Activated effector memory CD4-positive, alpha-beta T cell treated with Interleukin-2 at 50 U/mL for 16 hours (primary cell): Measurements from ENCODE around the gene ELOVL3.
"Not testable (repeated sequence)": the region's sequence is repeated elsewhere in the genome, so short reads cannot be mapped to it uniquely, and the experiment has no call there.

ENCODE experiments used
- DNase-seq: peaks from one replicate; pipeline ENCODE4 v3.0.0-alpha.2; 2020

Gene ELOVL3, protein sequence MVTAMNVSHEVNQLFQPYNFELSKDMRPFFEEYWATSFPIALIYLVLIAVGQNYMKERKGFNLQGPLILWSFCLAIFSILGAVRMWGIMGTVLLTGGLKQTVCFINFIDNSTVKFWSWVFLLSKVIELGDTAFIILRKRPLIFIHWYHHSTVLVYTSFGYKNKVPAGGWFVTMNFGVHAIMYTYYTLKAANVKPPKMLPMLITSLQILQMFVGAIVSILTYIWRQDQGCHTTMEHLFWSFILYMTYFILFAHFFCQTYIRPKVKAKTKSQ

DNA sequence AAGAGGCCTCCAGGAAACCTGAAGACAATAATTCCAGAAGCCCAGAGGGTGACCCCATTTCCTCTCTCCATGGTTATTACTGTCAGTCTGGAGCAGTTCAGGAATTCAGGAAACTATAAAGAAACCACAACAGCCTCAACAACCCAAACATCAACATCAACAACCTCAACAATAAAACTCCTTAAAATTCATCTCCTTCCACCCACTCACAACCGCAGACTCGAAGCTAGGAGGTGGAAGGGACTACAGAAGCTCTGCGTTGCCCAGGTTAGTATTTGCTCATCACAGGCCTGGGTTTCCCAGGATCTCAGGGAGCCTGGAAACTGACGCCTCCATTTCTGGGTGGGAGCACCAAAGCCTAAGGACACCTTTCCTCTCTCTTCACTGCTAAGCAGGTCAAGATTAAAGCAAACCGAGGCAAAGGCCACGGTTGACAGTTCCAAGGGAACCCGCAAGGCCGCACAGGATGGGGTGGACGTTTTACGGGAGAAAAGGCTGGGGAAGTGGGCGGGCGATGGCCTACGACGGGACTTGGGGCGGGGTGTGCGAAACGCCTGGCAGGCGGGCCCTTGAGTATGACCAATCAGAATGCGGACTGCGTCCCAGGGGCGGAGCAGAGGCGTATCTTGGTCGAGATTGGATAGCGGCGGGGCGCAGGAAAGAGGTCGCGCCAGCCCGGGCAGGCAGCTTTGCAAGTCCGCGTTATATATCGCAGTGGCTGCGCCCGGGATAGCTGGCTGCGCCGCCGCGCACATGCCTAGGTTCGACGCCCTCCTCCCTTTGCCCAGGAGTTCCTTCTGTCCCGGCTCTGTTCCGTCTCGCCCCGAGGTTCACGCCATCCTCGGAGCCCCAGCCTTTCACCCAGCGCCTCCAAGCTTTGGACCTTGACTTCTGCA lies at the start of gene ELOVL3:
ELOVL3 (plus strand) TSS at position 654 of the 896 bp plus-strand sequence. CDS start 250 bp downstream, outside the sequence.
- DNase-seq = peak; percentile 80

DNA sequence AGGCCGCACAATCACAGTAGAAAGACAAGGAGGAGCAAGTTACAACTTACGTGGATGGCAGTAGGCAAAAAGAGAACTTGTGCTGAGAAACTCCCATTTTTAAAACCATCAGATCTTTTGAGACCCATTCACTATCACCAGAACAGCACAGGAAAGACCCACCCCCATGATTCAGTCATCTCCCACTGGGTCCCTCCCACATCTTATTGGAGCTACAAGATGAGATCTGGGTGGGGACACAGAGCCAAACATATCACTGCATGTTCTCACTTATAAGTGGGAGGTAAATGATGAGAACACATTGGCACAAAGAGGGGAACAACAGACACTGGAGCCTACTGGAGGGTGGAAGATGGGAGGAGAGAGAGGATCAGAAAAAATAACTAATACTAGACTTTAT lies 41.5 kb upstream of the ELOVL3 start:
- no peak for DNase-seq

DNA sequence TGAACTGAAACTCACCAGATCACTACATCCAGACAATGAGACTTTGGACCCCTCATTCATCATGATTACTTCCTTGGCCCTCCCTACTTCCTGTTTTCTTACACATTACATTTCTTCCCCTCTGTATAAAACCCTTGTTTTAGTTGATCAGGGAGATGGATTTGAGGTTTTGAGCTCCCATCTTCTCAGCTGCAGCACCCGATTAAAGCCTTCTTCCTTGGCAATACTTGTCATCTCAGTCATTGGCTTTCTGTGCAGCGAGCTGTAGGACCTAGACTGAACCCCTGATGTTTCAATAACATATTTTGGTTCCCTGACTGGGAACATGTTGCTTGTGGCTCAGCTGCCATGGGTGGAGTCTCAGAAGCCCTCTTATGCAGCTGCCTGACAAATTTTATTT lies 40.8 kb upstream of the ELOVL3 start:
- DNase-seq = no peak

DNA sequence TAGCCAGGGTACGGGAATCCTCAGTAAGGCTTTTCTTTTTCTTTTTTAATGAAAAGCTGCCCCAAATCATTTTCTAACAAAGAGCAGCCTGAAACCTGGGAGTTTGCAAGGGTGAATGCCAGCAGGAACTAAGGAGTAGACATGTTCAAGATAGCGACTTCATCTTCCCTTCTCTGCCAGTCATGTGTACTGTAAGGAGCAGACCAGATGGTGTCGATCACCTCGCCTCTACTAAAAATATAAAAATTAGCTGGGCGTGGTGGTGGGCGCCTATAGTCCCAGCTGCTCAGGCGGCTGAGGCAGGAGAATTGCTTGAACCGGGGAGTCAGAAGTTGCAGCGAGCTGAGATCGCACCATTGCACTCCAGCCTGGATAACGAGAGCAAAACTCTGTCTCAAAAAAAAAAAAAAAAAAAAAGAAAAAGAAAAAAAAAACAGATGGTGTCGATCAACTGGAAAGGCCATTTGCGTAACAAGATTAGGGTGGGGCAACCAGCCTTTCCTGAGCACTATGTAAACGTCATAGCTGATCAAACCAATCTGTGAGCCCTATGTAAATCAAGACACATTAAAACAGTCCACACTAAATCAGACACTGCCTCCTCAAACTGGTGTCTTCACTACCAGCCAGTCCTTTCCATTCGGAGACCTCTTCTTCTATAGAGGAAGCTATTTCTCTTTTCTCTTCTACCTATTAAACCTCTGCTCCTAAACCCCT lies 40.1 kb upstream of the ELOVL3 start:
- DNase-seq = no peak

DNA sequence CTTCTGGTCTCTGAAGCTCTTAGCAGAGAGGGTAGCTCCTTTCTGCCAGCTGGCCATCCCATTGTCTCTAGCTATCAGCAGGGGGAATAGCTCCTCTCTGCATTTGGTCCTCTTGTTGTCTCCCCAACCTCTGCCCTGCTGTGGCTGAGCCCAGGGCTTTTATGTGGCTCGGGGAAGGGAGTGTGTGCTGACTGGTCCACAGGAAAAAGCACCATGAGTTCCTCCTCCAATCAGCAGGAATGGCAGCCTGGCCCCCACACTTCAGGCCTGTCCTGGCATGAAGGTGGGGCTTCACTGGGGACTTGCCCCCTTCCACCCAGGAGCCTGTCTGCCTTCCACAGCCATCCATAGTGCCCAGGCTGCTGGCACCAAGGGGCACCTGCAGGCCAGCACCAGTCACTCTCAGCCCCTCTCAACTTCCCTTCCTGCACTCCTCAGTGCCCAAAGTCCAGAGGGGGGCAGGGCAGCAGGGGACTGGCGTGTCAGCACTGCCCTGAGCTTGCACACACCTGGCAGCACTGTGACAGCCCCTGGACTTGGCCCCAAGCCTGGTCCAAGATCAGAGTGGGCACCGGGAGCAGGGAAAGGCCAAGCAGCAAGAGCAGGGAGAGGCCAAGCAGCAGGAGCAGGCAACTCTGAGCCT lies 37.7 kb upstream of the ELOVL3 start:
- DNase-seq = no peak

DNA sequence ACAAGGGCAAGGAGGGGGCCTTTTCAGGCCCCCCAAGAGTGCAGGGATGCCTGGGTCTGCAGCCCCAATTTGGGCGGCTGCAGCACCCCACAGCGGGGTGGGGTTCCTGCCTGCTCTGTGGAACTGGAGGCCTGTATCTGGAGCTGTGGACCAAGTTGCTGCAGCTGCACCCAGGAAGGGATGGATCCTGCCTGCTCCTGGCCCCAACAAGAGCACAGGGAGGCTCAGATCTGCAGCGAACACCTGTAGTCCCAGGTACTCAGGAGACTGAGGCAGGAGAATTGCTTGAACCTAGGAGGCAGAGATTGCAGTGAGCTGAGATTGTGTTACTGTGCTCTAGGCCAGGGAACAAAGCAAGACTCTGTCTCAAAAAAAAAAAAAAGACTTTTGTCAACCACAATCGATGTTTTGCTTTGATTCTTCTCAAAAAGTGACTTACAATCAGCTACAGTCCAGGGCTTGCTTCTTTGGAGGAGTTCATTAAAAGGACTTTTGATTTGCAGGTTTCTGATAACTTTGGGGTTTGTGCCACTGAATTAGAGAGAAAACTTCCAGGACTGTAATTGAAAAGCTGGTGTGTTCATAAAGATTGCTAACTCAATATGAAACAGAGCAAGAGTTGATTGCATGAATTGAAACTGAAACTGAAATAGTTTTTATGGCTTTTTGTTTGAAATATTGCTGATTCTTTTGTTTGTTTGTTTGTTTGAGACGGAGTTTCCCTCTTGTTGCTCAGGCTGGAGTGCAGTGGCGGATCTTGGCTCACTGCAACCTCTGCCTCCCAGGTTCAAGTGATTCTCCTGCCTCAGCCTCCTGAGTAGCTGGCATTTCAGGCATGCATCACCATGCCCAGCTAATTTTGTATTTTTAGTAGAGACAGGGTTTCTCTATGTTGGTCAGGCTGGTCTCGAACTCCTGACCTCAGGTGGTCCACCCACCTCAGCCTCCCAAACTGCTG lies 36.9 kb upstream of the ELOVL3 start:
- not testable (repeated sequence) for DNase-seq

DNA sequence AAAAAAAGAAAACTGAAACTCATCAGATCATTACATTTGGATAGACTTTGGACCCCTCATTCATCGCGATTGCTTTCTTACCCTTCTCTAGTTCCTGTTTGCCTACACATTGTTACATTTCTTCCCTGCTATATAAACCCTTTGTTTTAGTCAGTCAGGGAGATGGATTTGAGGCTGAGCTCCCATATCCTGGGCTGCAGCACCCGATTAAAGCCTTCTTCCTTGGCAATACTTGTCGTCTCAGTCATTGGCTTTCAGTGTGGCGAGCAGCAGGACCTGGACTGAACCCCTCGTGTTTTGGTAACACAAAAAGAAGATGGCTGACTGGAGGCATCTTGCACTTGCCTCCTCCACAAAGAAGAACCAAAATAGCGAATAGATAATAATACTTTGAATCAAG lies 34.1 kb upstream of the ELOVL3 start:
- no peak for DNase-seq

DNA sequence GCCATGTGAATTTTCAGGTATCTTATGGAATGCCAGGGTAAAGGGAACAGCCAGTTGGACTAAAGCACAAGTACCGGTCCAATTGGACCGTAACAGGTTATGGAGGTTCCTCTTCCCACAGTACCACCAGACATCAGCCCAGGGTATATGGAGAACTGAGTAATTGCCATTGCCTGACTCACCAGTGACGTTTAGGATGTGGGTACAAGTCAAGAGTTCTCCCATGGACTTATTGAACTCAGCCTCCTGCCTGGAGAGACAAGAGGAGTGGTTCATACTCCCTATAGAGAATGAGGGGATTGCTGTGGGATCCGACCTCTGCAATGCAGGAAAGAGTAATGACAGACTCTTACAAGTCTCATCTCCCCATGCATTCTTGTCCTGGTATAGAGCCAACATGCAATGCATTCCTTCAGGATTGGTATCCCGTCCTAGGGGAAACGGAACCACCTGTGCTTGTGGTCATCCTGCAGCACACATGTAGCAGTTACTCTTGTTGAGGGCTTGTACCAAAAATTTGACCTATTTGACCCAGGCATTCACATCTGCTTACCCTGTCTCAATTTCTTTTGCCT lies 30.7 kb upstream of the ELOVL3 start:
- DNase-seq = no peak

DNA sequence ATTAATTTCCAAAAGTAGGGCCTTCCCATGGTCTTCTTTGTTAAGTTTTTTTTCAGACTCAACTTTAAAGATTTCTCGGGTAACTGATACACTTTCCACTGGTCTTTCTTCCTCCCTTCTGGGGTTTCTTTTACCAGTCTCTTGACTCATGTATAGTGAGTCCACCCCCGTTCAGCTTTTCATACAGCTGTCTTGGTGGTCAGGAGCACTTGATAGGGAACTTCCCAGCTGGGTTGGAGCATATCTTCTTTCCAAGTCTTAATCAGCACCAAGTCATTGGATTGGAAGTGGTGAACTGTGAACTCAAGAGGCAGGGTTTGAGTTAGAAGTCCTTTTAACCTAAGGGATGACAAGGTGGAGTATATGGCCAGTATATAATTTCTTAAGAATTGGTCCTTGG lies 29.2 kb upstream of the ELOVL3 start:
- no peak for DNase-seq

DNA sequence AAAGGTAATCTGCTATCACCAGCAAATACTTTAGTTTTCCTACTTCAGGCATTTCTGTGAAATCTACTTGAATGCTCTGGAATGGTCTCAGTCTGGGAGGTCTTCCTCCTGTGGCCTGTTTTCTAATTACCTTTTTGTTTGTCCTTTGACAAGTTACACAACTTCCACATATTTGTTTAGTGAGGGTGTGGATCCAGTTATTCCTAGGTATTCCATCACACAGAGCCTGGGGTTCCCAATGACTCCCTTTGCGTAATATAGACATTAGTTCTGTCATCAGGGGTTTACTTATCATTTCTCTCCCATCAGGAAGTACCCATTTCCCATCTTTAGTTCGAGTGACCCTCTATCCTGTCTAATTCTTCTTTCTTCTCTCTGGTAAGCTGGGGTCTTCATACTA lies 28.1 kb upstream of the ELOVL3 start:
- no peak for DNase-seq

DNA sequence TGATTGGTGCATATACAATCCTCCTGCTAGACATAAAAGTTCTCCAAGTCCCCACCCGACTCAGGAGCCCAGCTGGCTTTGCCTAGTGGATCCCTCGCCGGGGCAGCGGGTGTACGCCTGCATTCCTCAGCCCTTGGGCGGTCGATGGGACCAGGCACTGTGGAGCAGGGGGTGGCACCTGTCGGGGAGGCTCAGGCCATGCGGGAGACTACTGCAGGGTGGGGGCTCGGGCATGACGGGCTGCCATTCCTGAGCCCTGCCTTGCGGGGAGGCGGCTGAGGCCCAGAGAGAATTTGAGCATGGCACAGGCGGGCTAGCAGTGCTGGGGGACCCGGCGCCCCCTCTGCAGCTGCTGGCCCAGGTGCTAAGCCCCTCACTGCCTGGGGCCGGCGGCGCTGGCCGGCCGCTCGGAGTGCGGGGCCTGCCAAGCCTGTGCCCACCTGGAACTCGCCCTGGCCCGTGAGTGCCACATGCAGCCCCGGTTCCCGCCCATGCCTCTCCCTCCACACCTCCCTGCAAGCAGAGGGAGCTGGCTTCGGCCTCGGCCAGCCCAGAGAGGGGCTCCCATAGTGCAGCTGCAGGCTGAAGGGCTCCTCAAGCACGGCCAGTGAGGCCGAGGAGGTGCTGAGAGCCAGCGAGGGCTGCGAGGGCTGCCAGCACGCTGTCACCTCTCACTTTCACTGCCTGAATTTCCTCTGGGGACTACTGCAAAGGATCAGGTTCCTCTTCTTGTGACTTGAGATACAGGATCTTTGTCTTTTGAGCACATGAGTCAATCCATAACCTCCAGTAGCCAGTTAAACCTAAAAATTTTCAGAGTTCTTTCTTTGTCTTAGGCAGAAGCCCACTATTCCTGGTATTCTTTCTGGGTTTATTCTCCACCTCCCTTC lies 25.1 kb upstream of the ELOVL3 start:
- DNase-seq = no peak

DNA sequence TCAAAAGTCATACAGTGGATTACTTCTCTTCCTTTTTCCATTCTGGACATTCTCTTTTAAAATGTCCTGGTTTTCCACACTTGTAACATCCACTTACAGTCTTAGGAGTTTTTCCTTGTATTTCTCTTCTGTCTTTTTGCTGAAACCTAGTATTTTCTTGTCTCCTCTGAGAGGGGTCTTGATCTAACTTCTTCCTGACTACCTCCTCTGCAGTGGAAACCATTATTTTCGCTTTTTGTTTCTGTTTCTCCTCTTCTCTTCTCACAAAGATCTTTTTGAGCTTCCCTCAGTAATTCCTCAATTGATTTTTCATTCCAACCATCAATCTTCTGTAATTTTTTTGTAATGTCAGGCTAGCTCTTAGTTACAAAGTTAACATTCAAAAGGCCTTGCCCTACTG lies 23.7 kb upstream of the ELOVL3 start:
- DNase-seq = no peak

DNA sequence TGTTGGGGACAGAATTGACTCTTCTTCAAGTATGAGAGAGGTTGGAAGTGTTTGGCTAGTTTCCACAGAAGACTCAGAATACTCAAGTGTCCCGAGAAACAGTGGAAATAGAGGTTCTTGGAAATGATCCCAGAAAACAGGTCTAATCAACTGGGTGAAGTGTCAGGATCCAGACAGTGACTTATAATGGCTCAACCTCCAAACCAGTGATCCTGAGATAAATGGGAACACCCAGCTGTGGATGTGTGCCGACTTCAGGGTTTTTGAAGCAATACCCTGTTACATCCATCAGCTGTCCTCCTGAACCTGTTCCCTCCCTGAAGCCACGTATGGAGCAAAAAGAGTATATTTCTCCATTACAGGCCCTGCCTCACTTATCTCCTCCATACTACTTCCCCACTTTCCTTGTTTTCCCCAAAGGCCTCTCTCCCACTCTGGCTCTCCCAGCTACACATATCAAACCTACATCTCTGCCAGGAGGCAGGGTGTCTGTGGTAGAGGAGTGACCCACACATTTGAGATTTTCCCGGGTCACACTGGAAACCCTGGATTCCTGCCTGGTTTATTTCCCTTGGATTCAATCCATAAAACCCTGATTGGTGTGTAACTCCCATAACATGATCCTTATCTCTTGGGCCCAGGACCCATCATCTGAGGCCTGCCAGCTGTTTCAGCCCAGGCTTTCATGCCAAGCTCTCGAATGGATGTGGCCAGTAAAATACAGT lies 17.6 kb upstream of the ELOVL3 start:
- no peak for DNase-seq

DNA sequence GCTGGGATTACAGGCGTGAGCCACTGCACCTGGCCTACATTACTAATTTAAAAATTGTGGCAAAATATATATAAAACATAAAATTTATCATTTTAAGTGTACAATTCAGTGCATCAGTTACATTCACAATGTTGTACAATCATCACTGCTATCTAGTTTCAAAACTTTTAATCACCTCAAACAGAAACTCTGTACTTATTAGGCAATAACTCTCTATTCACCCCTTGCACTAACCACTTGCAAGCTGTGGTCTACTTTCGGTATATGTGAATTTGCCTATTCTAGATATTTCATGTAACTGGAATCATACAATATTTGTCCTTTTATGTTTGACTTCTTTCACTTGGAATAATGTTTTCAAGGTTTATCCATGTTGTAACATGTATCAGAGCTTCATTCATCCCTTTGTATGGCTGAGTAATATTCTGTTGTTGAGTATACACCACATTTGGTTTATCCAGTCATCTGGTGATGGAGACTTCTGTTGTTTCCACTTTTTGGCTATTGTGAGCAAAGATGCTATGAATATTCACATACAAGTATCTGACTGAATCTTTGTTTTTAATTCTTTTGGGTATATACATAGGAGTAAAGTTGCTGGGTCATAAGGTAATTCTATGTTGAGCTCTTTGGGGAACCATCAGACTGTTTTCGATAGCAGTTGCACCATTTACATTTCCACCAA lies 14.3 kb upstream of the ELOVL3 start:
- no peak for DNase-seq

DNA sequence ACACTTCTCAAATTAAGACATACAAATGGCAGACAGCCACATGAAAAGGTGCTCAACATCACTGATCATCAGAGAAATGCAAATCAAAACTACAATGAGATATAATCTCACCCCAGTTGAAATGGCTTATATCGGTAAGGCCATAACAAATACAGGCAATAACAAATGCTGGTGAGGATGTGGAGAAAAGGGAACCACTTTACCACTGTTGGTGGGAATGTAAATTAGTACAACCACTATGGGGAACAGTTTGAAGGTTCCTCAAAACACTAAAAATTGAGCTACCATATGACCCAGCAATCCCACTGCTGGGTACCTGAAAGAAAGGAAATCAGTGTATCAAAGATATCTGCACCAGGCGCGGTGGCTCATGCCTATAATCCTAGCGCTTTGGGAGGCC lies 12.5 kb upstream of the ELOVL3 start:
- DNase-seq = not testable (repeated sequence)

DNA sequence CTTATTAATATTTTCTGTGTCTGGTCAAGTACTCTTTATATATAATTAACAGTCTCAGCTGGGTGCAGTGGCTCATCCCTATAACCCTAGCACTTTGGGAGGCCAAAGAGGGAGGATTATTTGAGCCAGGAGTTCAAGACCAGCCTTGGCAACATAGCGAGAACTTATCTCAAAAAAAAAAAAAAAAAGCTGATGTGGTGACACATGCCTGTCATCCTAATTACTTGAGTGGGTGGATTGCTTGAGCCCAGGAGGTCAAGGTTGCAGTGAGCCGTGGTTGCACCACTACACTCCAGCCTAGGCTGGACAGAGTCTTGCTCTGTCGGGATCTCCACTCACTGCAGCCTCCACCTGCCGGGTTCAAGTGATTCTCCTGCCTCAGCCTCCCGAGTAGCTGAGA lies 6.7 kb upstream of the ELOVL3 start:
- DNase-seq = no peak

DNA sequence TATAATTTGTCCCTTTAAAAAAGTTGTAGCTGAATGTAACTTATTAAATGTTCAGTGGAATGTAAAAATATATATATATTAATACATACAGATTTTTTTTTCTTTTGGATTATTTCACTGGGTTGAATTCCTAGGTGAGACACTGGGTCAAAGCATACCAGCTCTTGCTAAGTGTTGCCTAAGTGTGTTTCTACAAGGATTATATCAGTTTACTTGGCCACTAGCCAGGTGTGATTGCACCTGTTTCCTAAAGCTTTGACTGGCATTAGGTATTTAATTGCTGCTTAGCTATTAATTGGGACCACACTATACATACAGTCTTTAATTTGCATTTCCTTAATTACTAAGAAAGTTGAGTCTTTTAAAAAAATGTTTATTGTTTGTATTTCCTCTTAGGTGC lies 5.5 kb upstream of the ELOVL3 start:
- no peak for DNase-seq

DNA sequence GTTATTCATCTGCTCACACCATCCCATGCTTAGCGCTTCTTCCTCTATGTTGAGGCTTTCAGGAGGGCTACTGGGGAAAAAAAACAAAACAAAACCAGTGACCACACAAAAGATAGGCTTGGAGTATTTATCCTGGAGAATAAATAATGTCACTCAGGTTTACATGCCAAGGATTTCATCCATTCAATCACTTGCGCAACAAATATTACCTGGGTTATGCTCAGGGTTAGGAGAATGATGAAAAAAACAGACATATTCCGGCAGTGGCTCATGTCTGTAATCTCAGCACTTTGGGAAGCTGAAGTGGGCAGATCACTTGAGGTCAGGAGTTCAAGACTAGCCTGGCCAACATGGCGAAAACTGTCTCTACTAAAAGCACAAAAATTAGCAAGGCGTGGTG lies 3.3 kb upstream of the ELOVL3 start:
- no peak for DNase-seq

DNA sequence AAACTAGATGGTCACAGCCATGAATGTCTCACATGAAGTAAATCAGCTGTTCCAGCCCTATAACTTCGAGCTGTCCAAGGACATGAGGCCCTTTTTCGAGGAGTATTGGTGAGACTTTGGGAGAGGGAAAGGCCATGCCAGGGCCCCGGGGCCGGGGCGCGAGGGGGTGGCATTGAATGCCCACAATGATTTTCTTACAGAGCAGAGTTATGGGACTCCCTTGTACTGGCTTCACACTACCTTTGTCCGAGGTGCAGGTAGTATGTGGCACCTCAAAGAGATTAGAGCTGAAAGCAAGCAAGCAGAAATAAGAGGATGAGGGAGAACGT lies 407 bp downstream of the ELOVL3 start:
- no peak for DNase-seq
